Vagina (tissue), 2 donors: Measurements from ENCODE around the gene SECISBP2L. TPM values are rescaled to one million over a fixed set of nuclear protein-coding genes. Genes with fewer than 3 reads are reported as not detected.

Experiments used
- DNase-seq, 2 donors: peaks; one replicate each; pipeline ENCODE4 v3.0.0-alpha.2; 2017; ENCODE audit errors: extremely low spot score in 2 of 2
- H3K27ac ChIP-seq: fragments of 200-600 bp; sonication (generic); one replicate; pipeline ENCODE4 v1.5.1; 2019
- H3K27me3 ChIP-seq: fragments of 200-600 bp; sonication (generic); one replicate; pipeline ENCODE4 v1.5.1; 2019
- H3K36me3 ChIP-seq, 2 donors: fragments of 200-600 bp; sonication (generic); one replicate each; pipeline ENCODE4 v1.5.1; 2017 to 2019
- H3K4me1 ChIP-seq: fragments of 200-600 bp; sonication (generic); one replicate; pipeline ENCODE4 v1.5.1; 2019
- H3K4me3 ChIP-seq, 2 donors: fragments of 200-600 bp; sonication (generic); 1 replicate in 1 of 2; 2 replicates in 1 of 2; pipeline ENCODE4 v1.5.1; 2016 to 2019
- H3K9me3 ChIP-seq: fragments of 200-600 bp; sonication (generic); one replicate; pipeline ENCODE4 v1.5.1; 2019
- CTCF ChIP-seq, 3 experiments: fragments of 450-650 bp in 2 of 3; fragments of 200-600 bp in 1 of 3; sonication (generic) in 1 of 3; IDR thresholded peaks; one replicate each; pipeline ENCODE4 v1.5.1; 2017 to 2019; ENCODE audit warnings: antibody characterized with exemption in 3 of 3, mild to moderate bottlenecking in 2 of 3, moderate library complexity in 2 of 3
- POLR2A ChIP-seq, 2 donors: fragments of 450-650 bp; IDR thresholded peaks; one replicate each; pipeline ENCODE4 v1.6.1; 2017; ENCODE audit warnings: antibody characterized with exemption in 2 of 2, mild to moderate bottlenecking in 2 of 2, moderate library complexity in 2 of 2
- POLR2AphosphoS5 ChIP-seq, 2 donors: sonication (generic); formaldehyde crosslinking; IDR thresholded peaks; one replicate each; pipeline ENCODE4 v1.9.0; 2017; ENCODE audit warnings: antibody characterized with exemption in 2 of 2, mild to moderate bottlenecking in 2 of 2, low read depth in 1 of 2; ENCODE audit not compliant: insufficient read depth in 1 of 2
- intact Hi-C: fragments of 100-400 bp; cut with DNase I; formaldehyde crosslinking; loops from one replicate; pipeline ENCODE4 v1.15.1; 2023
- total RNA-seq: library from RNA; depleted of rRNA; stranded (reverse); fragments of >200 nt; gene quantifications from one replicate; pipeline ENCODE4 v1.2.3, GENCODE V29; 2016

SECISBP2L gene
- total RNA-seq, 1 donor from 2014 or later, result 24.3 TPM

GRCh38 chr15:48946840-48947187, 99.4 kb downstream of the SECISBP2L start:
- H3K9me3 ChIP-seq, result no peaks in the 10 kb centered on the region
- H3K27ac ChIP-seq, result no peak overlapping the region
- intact Hi-C loops, result no loop called here
- no peak for DNase-seq
- H3K4me1 ChIP-seq, result no peaks in the 10 kb centered on the region
- H3K27me3 ChIP-seq, result no peaks in the 10 kb centered on the region
- no peaks in the 10 kb centered on the region for H3K36me3 ChIP-seq
- TF ChIP-seq CTCF (IDR thresholded peaks at IDR 0.05) (no peak), POLR2AphosphoS5 (IDR thresholded peaks at IDR 0.05; ENCODE audit: insufficient read depth in 1 of 2, low read depth in 1 of 2) (no peak), POLR2A (IDR thresholded peaks at IDR 0.05) (no peak)
- H3K4me3 ChIP-seq, result no peak overlapping the region

- TF ChIP-seq POLR2A (IDR thresholded peaks at IDR 0.05), result no peak
- TF ChIP-seq POLR2AphosphoS5 (IDR thresholded peaks at IDR 0.05; ENCODE audit: insufficient read depth in 1 of 2, low read depth in 1 of 2), result no peak
- no peak for TF ChIP-seq CTCF (IDR thresholded peaks at IDR 0.05)
- H3K4me3 ChIP-seq, result no peak overlapping the region
- no peak for DNase-seq
- no peak overlapping the region for H3K27ac ChIP-seq
- no peaks in the 10 kb centered on the region for H3K36me3 ChIP-seq
- no peaks in the 10 kb centered on the region for H3K27me3 ChIP-seq
- no peaks in the 10 kb centered on the region for H3K4me1 ChIP-seq
- no peaks in the 10 kb centered on the region for H3K9me3 ChIP-seq
- intact Hi-C loops, result no loop called here
Observed at GRCh38 chr15:48946074-48946839, 100.0 kb downstream of the SECISBP2L start.

- no peak for DNase-seq
- Histone ChIP-seq H3K4me3 (no peak overlapping the region), H3K27me3 (no peaks in the 10 kb centered on the region), H3K4me1 (no peaks in the 10 kb centered on the region), H3K36me3 (no peaks in the 10 kb centered on the region), H3K9me3 (no peaks in the 10 kb centered on the region), H3K27ac (no peak overlapping the region)
- intact Hi-C loops, result no loop called here
- no peak for TF ChIP-seq CTCF (IDR thresholded peaks at IDR 0.05)
- no peak for TF ChIP-seq POLR2AphosphoS5 (IDR thresholded peaks at IDR 0.05; ENCODE audit: insufficient read depth in 1 of 2, low read depth in 1 of 2)
- TF ChIP-seq POLR2A (IDR thresholded peaks at IDR 0.05), result no peak
Observed at GRCh38 chr15:48945386-48945785, 100.9 kb downstream of the SECISBP2L start.

GRCh38 chr15:48941904-48942303, 104.3 kb downstream of the SECISBP2L start:
- DNase-seq, result no peak
- TF ChIP-seq POLR2AphosphoS5 (IDR thresholded peaks at IDR 0.05; ENCODE audit: insufficient read depth in 1 of 2, low read depth in 1 of 2), result no peak
- no peak for TF ChIP-seq CTCF (IDR thresholded peaks at IDR 0.05)
- no peak for TF ChIP-seq POLR2A (IDR thresholded peaks at IDR 0.05)
- Histone ChIP-seq H3K4me3 (no peak overlapping the region), H3K27ac (no peak overlapping the region), H3K27me3 (no peaks in the 10 kb centered on the region), H3K36me3 (no peaks in the 10 kb centered on the region), H3K4me1 (no peaks in the 10 kb centered on the region), H3K9me3 (no peaks in the 10 kb centered on the region)
- intact Hi-C loops, result no loop called here

- DNase-seq, result no peak
- TF ChIP-seq POLR2AphosphoS5 (IDR thresholded peaks at IDR 0.05; ENCODE audit: insufficient read depth in 1 of 2, low read depth in 1 of 2) (no peak), POLR2A (IDR thresholded peaks at IDR 0.05) (no peak), CTCF (IDR thresholded peaks at IDR 0.05) (no peak)
- H3K27me3 ChIP-seq, result no peaks in the 10 kb centered on the region
- no peaks in the 10 kb centered on the region for H3K9me3 ChIP-seq
- intact Hi-C loops, result no loop called here
- H3K4me3 ChIP-seq, result no peak overlapping the region
- H3K4me1 ChIP-seq, result no peaks in the 10 kb centered on the region
- no peaks in the 10 kb centered on the region for H3K36me3 ChIP-seq
- H3K27ac ChIP-seq, result no peak overlapping the region
Observed at GRCh38 chr15:48940508-48940907, 105.7 kb downstream of the SECISBP2L start.
